SKM-1 (cell line): Measurements from ENCODE around the gene SIK2.
A peak's percentile ranks its signal among the peaks of the same experiment; 100 is the strongest.
"Not testable (repeated sequence)": the region's sequence is repeated elsewhere in the genome, so short reads cannot be mapped to it uniquely, and the experiment has no call there.

Source experiments
- DNase-seq: peaks from one replicate; lab custom pipeline; 2025; ENCODE audit not compliant: unreplicated experiment; lab: John Stamatoyannopoulos, UW

Gene SIK2

GRCh38 chr11:111749646-111750045 is 147.4 kb downstream of the SIK2 start:
- DNase-seq = no peak

GRCh38 chr11:111756097-111756496 is 153.8 kb downstream of the SIK2 start:
- DNase-seq = no peak

GRCh38 chr11:111759376-111759775 is 157.1 kb downstream of the SIK2 start:
- no peak for DNase-seq

GRCh38 chr11:111759778-111760407 is 157.6 kb downstream of the SIK2 start:
- DNase-seq = no peak

GRCh38 chr11:111761036-111761435 is 158.8 kb downstream of the SIK2 start:
- no peak for DNase-seq

GRCh38 chr11:111762526-111762925 is 160.3 kb downstream of the SIK2 start:
- no peak for DNase-seq

GRCh38 chr11:111762981-111763643 is 160.9 kb downstream of the SIK2 start:
- no peak for DNase-seq

GRCh38 chr11:111764621-111765020 is 162.4 kb downstream of the SIK2 start:
- no peak for DNase-seq

GRCh38 chr11:111765320-111765983 is 163.2 kb downstream of the SIK2 start:
- no peak for DNase-seq

- DNase-seq = peak; percentile 55
Observed at GRCh38 chr11:111765984-111766833, 164.0 kb downstream of the SIK2 start, which contains the start of gene PPP2R1B. TSS of gene PPP2R1B (minus strand) at chr11:111766389. CDS start at chr11:111766361, 28 bp downstream.

- DNase-seq = no peak
Observed at GRCh38 chr11:111766834-111767142, 164.5 kb downstream of the SIK2 start.

GRCh38 chr11:111770581-111771134 is 168.4 kb downstream of the SIK2 start:
- no peak for DNase-seq

GRCh38 chr11:111771205-111771604 is 169.0 kb downstream of the SIK2 start:
- DNase-seq = not testable (repeated sequence)

GRCh38 chr11:111772535-111772934 is 170.3 kb downstream of the SIK2 start:
- no peak for DNase-seq

GRCh38 chr11:111774955-111775710 is 172.9 kb downstream of the SIK2 start:
- DNase-seq = no peak

- DNase-seq = no peak
Observed at GRCh38 chr11:111776398-111777093, 174.3 kb downstream of the SIK2 start.

- DNase-seq = peak; percentile 7
Observed at GRCh38 chr11:111777094-111778046, 175.1 kb downstream of the SIK2 start.

- DNase-seq = no peak
Observed at GRCh38 chr11:111778047-111778558, 175.9 kb downstream of the SIK2 start.
